ENCODE results near the gene SLC45A2. TPM values are rescaled to one million over a fixed set of nuclear protein-coding genes. Genes with fewer than 3 reads are reported as not detected.
"Not testable (repeated sequence)": the region's sequence is repeated elsewhere in the genome, so short reads cannot be mapped to it uniquely, and the experiment has no call there.

The SLC45A2 gene
- total RNA-seq, 3 donors from 2014 or later (not counting 1 experiment from before 2014, with no cell fraction given), result not detected

DNA sequence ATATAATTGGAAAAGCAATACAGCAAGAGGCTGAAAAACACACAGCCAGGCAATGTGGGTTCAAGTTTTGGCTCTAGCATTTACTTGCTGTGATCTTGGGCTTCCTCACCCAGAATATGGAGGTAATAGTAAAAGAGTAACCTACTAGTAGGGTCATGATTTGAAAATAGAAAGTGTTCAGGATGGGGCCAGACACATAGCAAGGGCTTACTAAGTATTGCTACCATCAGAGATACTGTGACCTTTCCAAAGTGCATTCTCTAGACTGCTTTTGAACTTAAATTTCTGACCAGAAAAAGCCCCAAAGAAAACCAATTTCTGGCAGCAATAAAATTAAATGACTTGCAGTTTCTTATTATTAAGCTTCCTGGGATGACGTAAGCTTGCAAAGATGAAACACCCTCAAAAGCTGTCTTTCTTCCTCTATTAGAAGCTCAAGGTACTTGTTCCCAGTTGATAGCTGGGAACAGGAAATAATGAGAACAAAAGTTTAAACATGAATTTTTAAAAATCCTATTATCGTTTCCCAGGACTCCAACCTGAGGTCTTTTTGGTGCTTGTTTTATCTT, 20.3 kb downstream of the SLC45A2 start:
- DNase-seq, result no peak
- no peaks in the 10 kb centered on the region for H3K36me3 ChIP-seq (ENCODE audit: control insufficient read depth, insufficient read depth, low read length)
- no peak overlapping the region for H3K27ac Mint-ChIP-seq
- H3K27ac ChIP-seq (ENCODE audit: low read length), result no peak overlapping the region
- H3K4me3 ChIP-seq (ENCODE audit: low read length), result no peak overlapping the region
- H3K9me3 ChIP-seq (ENCODE audit: control insufficient read depth, insufficient read depth, low read length), result no peaks in the 10 kb centered on the region
- H3K9me3 Mint-ChIP-seq, result no peaks in the 10 kb centered on the region
- no peaks in the 10 kb centered on the region for H3K36me3 Mint-ChIP-seq
- TF ChIP-seq, protein P1, sequence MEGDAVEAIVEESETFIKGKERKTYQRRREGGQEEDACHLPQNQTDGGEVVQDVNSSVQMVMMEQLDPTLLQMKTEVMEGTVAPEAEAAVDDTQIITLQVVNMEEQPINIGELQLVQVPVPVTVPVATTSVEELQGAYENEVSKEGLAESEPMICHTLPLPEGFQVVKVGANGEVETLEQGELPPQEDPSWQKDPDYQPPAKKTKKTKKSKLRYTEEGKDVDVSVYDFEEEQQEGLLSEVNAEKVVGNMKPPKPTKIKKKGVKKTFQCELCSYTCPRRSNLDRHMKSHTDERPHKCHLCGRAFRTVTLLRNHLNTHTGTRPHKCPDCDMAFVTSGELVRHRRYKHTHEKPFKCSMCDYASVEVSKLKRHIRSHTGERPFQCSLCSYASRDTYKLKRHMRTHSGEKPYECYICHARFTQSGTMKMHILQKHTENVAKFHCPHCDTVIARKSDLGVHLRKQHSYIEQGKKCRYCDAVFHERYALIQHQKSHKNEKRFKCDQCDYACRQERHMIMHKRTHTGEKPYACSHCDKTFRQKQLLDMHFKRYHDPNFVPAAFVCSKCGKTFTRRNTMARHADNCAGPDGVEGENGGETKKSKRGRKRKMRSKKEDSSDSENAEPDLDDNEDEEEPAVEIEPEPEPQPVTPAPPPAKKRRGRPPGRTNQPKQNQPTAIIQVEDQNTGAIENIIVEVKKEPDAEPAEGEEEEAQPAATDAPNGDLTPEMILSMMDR (IDR thresholded peaks at IDR 0.05), result no peak
- no peak overlapping the region for H3K4me3 Mint-ChIP-seq
- WGBS (ENCODE audit: insufficient coverage), result no CpG with 5 or more reads among the region's 2 CpGs
- H3K27me3 Mint-ChIP-seq (ENCODE audit: low read depth in 2 of 2), result peaks cover 4 to 7% of the 10 kb centered on the region in 2 donors
- no peaks in the 10 kb centered on the region for H3K4me1 ChIP-seq (ENCODE audit: control insufficient read depth, insufficient read depth, low read length)
- H3K27me3 ChIP-seq (ENCODE audit: control insufficient read depth, insufficient read depth, low read length), result no peaks in the 10 kb centered on the region
- H3K4me1 Mint-ChIP-seq, result peaks cover 4 to 6% of the 10 kb centered on the region in 2 donors
- ATAC-seq, result no peak
- intact Hi-C loops (cut with micrococcal nuclease), result no loop called here

DNA sequence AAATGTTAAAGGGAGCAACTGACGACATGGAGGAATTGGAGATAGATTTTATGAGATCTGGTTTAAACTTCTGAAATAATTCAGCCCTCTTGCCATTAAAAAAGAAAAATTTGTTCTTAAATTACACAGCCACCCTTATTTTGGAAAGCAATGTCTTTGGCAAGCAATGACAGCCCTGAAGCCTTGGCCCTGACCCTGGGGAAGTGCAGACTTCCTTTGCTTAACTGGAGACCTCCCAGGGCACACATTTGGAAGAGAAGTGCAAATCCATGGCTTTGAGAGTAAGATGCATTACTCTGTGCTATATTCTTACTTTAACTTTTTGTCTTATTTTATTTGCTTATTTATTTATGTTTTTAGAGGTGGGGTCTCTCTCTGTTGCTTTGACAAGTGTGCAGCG, 26.3 kb downstream of the SLC45A2 start:
- intact Hi-C loops (cut with micrococcal nuclease), result no loop called here
- WGBS (ENCODE audit: insufficient coverage), result 91% methylated on average over 1 of the region's 2 CpGs
- H3K27me3 Mint-ChIP-seq (ENCODE audit: low read depth in 2 of 2), result peaks cover 12 to 48% of the 10 kb centered on the region in 2 donors
- H3K36me3 ChIP-seq (ENCODE audit: control insufficient read depth, insufficient read depth, low read length), result no peaks in the 10 kb centered on the region
- H3K4me3 ChIP-seq (ENCODE audit: low read length), result no peak overlapping the region
- peaks cover 7% of the 10 kb centered on the region for H3K36me3 Mint-ChIP-seq
- ATAC-seq (no peak), DNase-seq (no peak)
- H3K9me3 Mint-ChIP-seq, result peaks cover 0 to 2% of the 10 kb centered on the region in 2 donors
- no peak overlapping the region for H3K4me3 Mint-ChIP-seq
- H3K4me1 ChIP-seq (ENCODE audit: control insufficient read depth, insufficient read depth, low read length), result no peaks in the 10 kb centered on the region
- H3K9me3 ChIP-seq (ENCODE audit: control insufficient read depth, insufficient read depth, low read length), result no peaks in the 10 kb centered on the region
- no peak overlapping the region for H3K27ac ChIP-seq (ENCODE audit: low read length)
- no peaks in the 10 kb centered on the region for H3K4me1 Mint-ChIP-seq
- TF ChIP-seq, protein P1 (IDR thresholded peaks at IDR 0.05), result no peak
- H3K27me3 ChIP-seq (ENCODE audit: control insufficient read depth, insufficient read depth, low read length), result no peaks in the 10 kb centered on the region
- no peak overlapping the region for H3K27ac Mint-ChIP-seq

- peaks cover 7% of the 10 kb centered on the region for H3K36me3 Mint-ChIP-seq
- WGBS (ENCODE audit: insufficient coverage), result 86% methylated on average over 1 of the region's 2 CpGs
These were observed 26.8 kb downstream of the SLC45A2 start for GRCh38 chr5:33957577-33958150.

DNA sequence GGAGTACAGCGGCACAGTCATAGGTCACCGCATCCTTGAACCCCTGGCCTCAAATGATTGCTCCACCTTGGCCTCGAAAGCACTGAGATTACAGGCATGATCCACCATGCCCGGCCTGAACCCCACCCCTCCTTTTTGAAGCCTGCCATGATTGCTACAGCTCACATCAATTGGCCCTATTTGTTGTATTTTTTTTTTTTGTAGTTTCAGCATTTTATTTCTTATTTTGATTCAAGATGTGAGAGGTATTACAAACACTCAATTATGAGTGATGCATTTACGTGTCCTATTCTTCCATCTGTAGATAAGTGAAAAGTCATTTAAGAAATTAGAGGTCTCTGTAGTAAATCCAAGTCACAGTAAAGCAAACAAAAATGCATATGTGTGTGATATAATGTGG, 32.3 kb downstream of the SLC45A2 start:
- 92% methylated on average over 4 of the region's 5 CpGs for WGBS (ENCODE audit: insufficient coverage)
- peaks cover 0 to 31% of the 10 kb centered on the region in 2 donors for H3K27me3 Mint-ChIP-seq (ENCODE audit: low read depth in 2 of 2)
- intact Hi-C loops (cut with micrococcal nuclease), result not testable (repeated sequence)

More at GRCh38 chr5:33957577-33958150, 26.8 kb downstream of the SLC45A2 start:
- H3K4me3 ChIP-seq (ENCODE audit: low read length), result no peak overlapping the region
- no peaks in the 10 kb centered on the region for H3K4me1 ChIP-seq (ENCODE audit: control insufficient read depth, insufficient read depth, low read length)
- TF ChIP-seq, protein P1 (IDR thresholded peaks at IDR 0.05), result no peak
- no peaks in the 10 kb centered on the region for H3K9me3 ChIP-seq (ENCODE audit: control insufficient read depth, insufficient read depth, low read length)
- Mint-ChIP-seq H3K27ac (no peak overlapping the region), H3K27me3 (ENCODE audit: low read depth in 2 of 2) (peaks cover 12 to 48% of the 10 kb centered on the region in 2 donors), H3K4me1 (no peaks in the 10 kb centered on the region), H3K4me3 (no peak overlapping the region), H3K9me3 (peaks cover 0 to 2% of the 10 kb centered on the region in 2 donors)
- no peak overlapping the region for H3K27ac ChIP-seq (ENCODE audit: low read length)
- ATAC-seq (no peak), DNase-seq (no peak)
- no peaks in the 10 kb centered on the region for H3K27me3 ChIP-seq (ENCODE audit: control insufficient read depth, insufficient read depth, low read length)
- intact Hi-C loops (cut with micrococcal nuclease), result no loop called here
- H3K36me3 ChIP-seq (ENCODE audit: control insufficient read depth, insufficient read depth, low read length), result no peaks in the 10 kb centered on the region

More for the DNA sequence above, 32.3 kb downstream of the SLC45A2 start:
- not testable (repeated sequence) for H3K36me3 ChIP-seq (ENCODE audit: control insufficient read depth, insufficient read depth, low read length); H3K9me3 Mint-ChIP-seq; H3K27ac Mint-ChIP-seq; H3K4me3 Mint-ChIP-seq; H3K4me3 ChIP-seq (ENCODE audit: low read length); ATAC-seq; H3K27me3 ChIP-seq (ENCODE audit: control insufficient read depth, insufficient read depth, low read length); H3K4me1 Mint-ChIP-seq; H3K27ac ChIP-seq (ENCODE audit: low read length); H3K9me3 ChIP-seq (ENCODE audit: control insufficient read depth, insufficient read depth, low read length); H3K36me3 Mint-ChIP-seq; H3K4me1 ChIP-seq (ENCODE audit: control insufficient read depth, insufficient read depth, low read length); DNase-seq

All from natural killer cell (primary cell).